Duodenal mucosa (tissue), 2 donors: ENCODE results near the gene TMEM240.
"Not testable (repeated sequence)": the region's sequence is repeated elsewhere in the genome, so short reads cannot be mapped to it uniquely, and the experiment has no call there.

Experiments
- H3K27ac ChIP-seq: one replicate; pipeline ENCODE4 v1.7.0; 2013; ENCODE audit warnings: low read depth, low read length
- H3K27me3 ChIP-seq, 2 donors: one replicate each; pipeline ENCODE4 v1.7.0; 2013; ENCODE audit warnings: low read length in 2 of 2, control low read depth in 1 of 2; ENCODE audit not compliant: insufficient read depth in 2 of 2, control insufficient read depth in 1 of 2
- H3K36me3 ChIP-seq, 2 donors: one replicate each; pipeline ENCODE4 v1.7.0; 2013; ENCODE audit warnings: low read length in 2 of 2, control low read depth in 1 of 2; ENCODE audit not compliant: insufficient read depth in 2 of 2, control insufficient read depth in 1 of 2
- H3K4me1 ChIP-seq, 2 donors: one replicate each; pipeline ENCODE4 v1.7.0; 2013; ENCODE audit warnings: low read length in 2 of 2, control low read depth in 1 of 2; ENCODE audit not compliant: insufficient read depth in 2 of 2, control insufficient read depth in 1 of 2
- H3K4me3 ChIP-seq, 2 donors: one replicate each; pipeline ENCODE4 v1.7.0; 2013; ENCODE audit warnings: low read length in 2 of 2, low read depth in 1 of 2
- H3K9ac ChIP-seq, 2 donors: one replicate each; pipeline ENCODE4 v1.7.0; 2013; ENCODE audit warnings: low read length in 2 of 2, low read depth in 1 of 2
- H3K9me3 ChIP-seq, 2 donors: one replicate each; pipeline ENCODE4 v1.7.0; 2013; ENCODE audit warnings: low read length in 2 of 2, control low read depth in 1 of 2; ENCODE audit not compliant: control insufficient read depth in 1 of 2

TMEM240 gene

DNA sequence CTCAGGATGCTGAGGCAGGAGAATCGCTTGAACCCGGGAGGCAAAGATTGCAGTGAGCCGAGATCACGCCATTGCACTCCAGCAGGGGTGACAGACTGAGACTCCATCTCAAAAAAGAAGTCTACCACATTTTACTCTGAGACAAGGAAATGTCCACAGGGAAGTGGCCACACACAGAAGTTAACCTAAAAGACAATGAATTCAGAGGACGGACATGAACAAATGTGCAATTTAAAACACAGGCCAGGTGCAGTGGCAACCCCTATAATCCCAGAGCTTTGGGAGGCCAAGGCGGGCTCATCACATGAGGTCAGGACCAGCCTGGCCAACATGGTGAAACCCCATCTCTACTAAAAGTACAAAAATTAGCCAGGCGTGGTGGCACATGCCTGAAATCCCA, 17.3 kb upstream of the TMEM240 start:
- not testable (repeated sequence) for H3K27me3 ChIP-seq, H3K9me3 ChIP-seq, H3K27ac ChIP-seq, H3K4me1 ChIP-seq, H3K9ac ChIP-seq, H3K4me3 ChIP-seq
- peaks cover 13 to 39% of the 10 kb centered on the region in 2 donors for H3K36me3 ChIP-seq

DNA sequence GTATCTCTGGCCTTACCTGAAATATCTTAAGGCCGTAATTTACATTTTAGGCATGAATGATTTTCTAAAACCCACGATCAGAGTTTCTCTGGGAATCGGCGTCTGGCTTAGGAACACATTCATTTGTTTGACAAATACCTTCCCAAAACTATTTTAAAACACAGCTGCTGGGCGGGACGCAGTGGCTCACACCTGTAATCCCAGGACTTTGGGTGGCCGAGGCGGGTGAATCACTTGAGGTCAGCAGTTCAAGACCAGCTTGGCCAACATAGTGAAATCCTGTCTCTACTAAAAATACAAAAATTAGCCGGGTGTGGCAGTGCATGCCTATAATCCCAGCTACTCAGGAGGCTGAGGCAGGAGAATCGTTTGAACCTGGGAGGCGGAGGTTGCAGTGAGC, 16.5 kb upstream of the TMEM240 start:
- H3K27ac ChIP-seq, H3K4me1 ChIP-seq, H3K9me3 ChIP-seq, H3K4me3 ChIP-seq, H3K27me3 ChIP-seq, H3K9ac ChIP-seq: not testable (repeated sequence)
- peaks cover 6 to 33% of the 10 kb centered on the region in 2 donors for H3K36me3 ChIP-seq

DNA sequence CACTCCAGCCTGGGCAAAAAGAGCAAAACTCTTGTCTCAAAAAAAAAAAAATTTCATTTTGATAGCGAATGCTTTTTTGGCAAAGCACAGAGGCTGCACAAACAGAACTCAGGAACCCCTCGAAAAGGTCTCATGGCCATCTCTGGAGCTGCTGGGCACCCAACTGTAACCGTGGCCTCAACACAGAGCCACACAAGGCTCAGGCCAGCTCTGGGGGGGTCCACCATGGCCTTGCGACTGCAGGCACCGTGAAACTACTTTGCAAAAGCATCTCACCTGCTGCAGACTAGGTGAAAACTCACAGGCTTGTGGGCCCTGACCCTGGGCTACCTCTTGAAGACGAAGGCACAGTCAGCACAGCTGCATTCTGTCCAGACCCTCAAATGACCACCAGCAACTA, 16.1 kb upstream of the TMEM240 start:
- Histone ChIP-seq H3K4me1 (no peaks in the 10 kb centered on the region), H3K27me3 (no peaks in the 10 kb centered on the region), H3K27ac (no peak overlapping the region), H3K4me3 (no peak overlapping the region), H3K9ac (no peak overlapping the region), H3K9me3 (no peaks in the 10 kb centered on the region), H3K36me3 (peaks cover 2 to 33% of the 10 kb centered on the region in 2 donors)

DNA sequence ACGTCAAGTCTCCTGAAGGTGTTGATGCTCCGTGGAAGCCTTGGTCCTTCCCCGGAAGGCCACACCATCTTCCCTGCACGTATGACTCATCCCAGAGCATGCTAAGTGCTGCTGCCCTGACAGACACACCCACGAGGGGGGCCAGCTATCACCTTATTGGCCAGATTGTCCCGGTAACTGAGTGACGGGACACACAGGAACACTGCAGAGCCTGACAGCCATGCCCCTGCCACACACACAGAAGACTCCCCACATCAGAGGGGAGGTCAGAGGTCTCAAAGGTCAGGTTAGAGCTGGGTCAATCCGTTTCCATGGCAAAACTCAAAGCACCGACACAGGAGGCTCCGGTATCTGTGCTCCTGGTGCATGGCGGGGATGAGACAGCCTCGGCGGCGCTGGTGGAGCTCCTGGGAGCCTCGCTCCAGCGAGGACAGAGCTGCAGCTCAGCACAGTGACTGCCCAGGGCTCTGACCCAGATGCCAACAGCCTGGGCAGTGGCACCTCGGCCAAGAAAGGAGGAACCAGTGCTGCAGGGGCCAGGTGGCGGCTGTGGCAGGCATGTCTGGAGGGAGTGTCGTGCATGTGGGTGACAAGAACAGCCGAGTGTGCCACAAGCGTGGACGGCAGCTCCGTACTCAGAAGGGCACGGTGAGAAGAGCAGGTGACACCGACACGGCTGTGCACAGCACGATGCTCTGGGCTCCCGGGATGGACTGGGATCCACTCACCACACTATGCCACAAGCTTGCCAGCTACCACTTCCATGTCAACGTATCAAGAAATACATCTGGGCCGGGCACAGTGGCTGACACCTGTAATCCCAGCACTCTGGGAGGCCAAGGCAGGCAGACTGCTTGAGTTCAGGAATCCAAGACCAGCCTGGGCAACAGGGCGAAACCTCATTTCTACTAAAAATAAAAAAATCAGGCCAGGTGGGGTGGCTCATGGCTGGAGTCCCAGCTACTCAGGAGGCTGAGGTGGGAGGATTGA, 14.8 kb upstream of the TMEM240 start:
- Histone ChIP-seq H3K9me3 (no peaks in the 10 kb centered on the region), H3K36me3 (peaks cover 0 to 28% of the 10 kb centered on the region in 2 donors), H3K4me3 (no peak overlapping the region), H3K27me3 (no peaks in the 10 kb centered on the region), H3K27ac (no peak overlapping the region), H3K4me1 (no peaks in the 10 kb centered on the region), H3K9ac (no peak overlapping the region)

DNA sequence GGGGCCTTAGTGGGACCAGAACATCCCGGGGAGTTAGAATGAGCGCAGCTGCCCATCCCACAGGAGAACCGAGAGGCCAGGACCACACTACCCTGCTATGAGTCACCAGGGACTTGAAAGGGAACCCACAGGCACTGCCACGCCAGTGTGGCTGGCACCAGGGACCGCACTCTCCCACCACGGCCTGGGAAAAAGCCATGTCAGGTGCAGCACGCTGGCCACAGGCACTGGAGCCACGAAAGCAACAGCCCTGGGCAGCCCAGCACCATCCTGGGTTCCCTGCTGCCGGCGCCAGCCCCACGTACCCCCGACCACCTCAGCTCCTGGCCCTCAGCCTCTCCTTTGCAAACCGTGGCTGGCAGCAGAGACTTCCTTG, 14.1 kb upstream of the TMEM240 start:
- no peaks in the 10 kb centered on the region for H3K4me1 ChIP-seq
- H3K27me3 ChIP-seq: no peaks in the 10 kb centered on the region
- no peak overlapping the region for H3K9ac ChIP-seq
- peaks cover 0 to 24% of the 10 kb centered on the region in 2 donors for H3K36me3 ChIP-seq
- H3K27ac ChIP-seq: no peak overlapping the region
- no peak overlapping the region for H3K4me3 ChIP-seq
- H3K9me3 ChIP-seq: no peaks in the 10 kb centered on the region

DNA sequence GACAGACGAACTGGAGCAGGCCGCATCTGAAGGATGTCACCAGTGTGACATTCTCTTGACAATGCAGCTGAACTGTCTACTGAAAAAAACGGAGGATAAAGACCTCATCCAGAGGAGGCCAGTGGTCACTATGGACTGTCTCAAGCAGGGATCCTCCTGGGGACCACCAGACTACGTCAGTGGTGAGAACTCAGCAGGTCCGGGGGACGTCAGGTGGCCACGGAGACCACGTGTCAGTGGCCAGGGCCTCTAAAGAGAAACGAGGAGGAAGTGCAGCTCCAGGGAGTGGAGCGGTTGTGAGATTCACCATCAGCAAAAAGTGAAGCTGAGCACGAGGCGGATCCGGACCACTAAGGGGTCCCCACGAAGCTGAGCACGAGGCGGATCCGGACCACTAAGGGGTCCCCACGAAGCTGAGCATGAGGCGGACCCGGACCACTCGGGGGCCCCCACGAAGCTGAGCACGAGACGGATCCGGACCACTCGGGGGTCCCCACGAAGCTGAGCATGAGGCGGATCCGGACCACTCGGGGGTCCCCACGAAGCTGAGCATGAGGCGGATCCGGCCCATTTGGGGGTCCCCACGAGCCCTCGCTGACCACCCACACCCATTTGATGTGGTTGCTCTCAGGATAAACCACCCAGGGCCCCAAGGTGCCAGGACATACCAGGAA, 13.5 kb upstream of the TMEM240 start:
- Histone ChIP-seq H3K4me1 (no peaks in the 10 kb centered on the region), H3K36me3 (peaks cover 0 to 19% of the 10 kb centered on the region in 2 donors), H3K4me3 (no peak overlapping the region), H3K9me3 (no peaks in the 10 kb centered on the region), H3K27ac (no peak overlapping the region), H3K9ac (no peak overlapping the region), H3K27me3 (no peaks in the 10 kb centered on the region)

DNA sequence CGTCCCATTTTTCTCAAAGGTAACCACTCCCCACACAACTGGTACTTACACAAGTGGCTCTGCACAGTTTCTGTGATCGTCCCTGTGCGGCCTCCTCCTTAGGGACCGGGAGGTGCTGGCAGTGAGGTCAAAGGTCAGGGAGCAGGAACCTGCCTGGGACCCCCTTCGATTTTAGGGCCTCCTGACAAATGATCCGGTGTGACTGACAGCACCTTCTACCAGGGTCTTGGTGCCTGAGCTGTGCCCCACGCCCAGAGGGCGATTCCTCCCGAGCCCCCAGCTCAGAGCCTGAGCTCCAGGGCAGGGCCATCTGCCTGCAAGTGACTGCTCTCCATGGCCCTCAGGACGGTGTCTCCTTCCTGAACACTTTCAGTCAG, 11.8 kb upstream of the TMEM240 start:
- H3K36me3 ChIP-seq: peaks cover 0 to 20% of the 10 kb centered on the region in 2 donors
- H3K27ac ChIP-seq: no peak overlapping the region
- H3K27me3 ChIP-seq: no peaks in the 10 kb centered on the region
- no peak overlapping the region for H3K4me3 ChIP-seq
- no peaks in the 10 kb centered on the region for H3K9me3 ChIP-seq
- H3K9ac ChIP-seq: no peak overlapping the region
- H3K4me1 ChIP-seq: no peaks in the 10 kb centered on the region

DNA sequence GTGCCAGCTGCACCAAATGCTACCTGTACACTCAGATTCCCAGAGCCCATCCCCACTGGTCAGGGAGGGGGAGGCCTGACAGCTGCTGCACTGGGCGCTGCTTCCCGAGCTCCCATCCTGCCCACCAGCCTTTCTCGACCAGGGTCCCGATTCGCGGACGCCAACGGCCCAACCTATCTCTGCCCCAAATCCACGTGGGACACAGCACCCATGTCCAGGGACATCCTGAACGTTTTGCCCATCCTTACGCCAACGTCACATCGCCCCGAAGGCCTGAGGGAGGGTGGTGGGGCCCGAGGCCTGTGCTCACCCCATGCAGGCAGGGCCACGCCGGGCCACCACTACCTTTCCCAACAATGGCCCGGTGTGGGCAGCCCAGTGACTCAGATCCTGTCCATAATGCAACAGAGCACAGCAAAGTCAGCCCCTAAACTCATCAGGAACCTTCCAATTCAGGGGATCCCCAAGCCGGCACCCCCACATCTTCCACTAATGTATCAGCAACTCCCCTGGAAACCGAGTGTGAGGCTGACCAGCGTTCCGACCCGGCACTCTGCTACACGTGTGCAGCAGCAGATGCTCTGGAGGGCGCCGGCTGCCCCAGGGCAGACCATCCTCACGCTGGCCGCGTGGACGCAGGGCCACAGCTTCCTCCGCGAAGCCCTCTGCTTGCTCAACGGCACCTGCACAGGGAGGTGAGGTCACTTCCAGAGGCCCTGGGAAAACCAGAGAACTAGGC, 11.3 kb upstream of the TMEM240 start:
- Histone ChIP-seq H3K4me1 (no peaks in the 10 kb centered on the region), H3K9ac (no peak overlapping the region), H3K9me3 (no peaks in the 10 kb centered on the region), H3K4me3 (no peak overlapping the region), H3K36me3 (peaks cover 0 to 22% of the 10 kb centered on the region in 2 donors), H3K27me3 (no peaks in the 10 kb centered on the region), H3K27ac (no peak overlapping the region)

DNA sequence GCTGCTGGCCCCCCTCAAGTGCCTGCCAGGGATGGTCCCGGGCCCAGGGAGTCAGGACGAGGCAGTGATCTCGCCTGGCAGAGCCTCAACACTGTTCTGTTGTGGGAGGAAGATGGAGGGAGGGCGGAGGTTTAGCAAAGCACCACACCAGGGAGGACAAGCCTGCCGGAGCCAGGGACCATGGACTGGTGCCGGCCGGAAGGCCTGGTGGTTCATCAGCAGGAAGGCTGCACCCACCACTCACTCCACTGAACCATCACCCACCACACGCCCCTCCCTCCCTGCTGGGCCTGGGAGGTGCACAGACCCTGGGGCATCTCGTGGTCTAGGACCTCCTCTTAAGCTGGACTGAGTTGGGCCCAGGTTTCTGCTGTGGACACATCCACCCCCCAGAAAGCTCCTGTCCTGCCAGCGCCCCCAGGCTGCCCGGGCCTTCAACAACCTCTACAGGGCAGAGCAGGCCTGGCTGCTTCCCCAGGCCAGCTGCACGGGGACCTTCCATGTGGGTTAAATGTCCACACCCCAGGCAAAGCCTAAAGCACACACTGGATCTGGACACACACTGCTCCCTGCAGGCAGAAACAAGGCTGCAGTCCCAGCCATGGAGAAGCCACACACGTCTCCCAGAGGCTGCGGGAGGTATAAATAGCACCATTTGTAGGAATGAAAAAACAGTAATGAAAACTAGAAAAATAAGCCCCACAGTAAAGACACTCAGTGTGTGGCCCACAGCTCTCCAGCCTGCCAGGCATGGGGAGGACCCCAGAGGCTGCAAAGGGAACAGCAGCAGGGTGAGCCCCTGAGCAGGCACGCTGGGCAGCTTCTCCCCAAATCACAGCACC, 10.4 kb upstream of the TMEM240 start:
- H3K4me1 ChIP-seq: no peaks in the 10 kb centered on the region

More for the DNA sequence above, 10.4 kb upstream of the TMEM240 start:
- H3K27me3 ChIP-seq: no peaks in the 10 kb centered on the region
- no peaks in the 10 kb centered on the region for H3K9me3 ChIP-seq
- H3K27ac ChIP-seq: no peak overlapping the region
- H3K36me3 ChIP-seq: peaks cover 0 to 22% of the 10 kb centered on the region in 2 donors
- no peak overlapping the region for H3K4me3 ChIP-seq
- no peak overlapping the region for H3K9ac ChIP-seq
